OCI-LY7 (cell line): ENCODE results near the gene LDLRAD4. TPM values are rescaled to one million over a fixed set of nuclear protein-coding genes. Genes with fewer than 3 reads are reported as not detected.

Source experiments
- BruUV-seq: library from RNA; stranded (reverse); fragments of 400-500 nt; replicated peaks from 2 replicates; lab custom pipeline; 2021; lab: Mats Ljungman, UMichigan
- CTCF ChIA-PET: fragments of 300-600 bp; sonication (Branson Sonifier 250); formaldehyde crosslinking; loops from one replicate; lab custom pipeline; 2022; ENCODE audit warnings: antibody characterized with exemption; ENCODE audit not compliant: unreplicated experiment; lab: Charles Lee
- POLR2A ChIA-PET: fragments of 300-600 bp; sonication (Branson Sonifier 250); formaldehyde crosslinking; loops from one replicate; lab custom pipeline; 2022; ENCODE audit warnings: antibody characterized with exemption; lab: Charles Lee
- DNase-seq: peaks from one replicate; pipeline ENCODE4 v3.0.0-alpha.2; 2015; ENCODE audit warnings: low spot score
- H2AFZ ChIP-seq: fragments of 200-600 bp; sonication (generic), shearing (Covaris generic); 2 replicates; pipeline ENCODE4 v1.6.1; 2014; ENCODE audit warnings: mild to moderate bottlenecking, antibody characterized with exemption, low read length, moderate library complexity
- H3K27ac ChIP-seq: fragments of 200-600 bp; sonication (generic); 2 replicates; pipeline ENCODE4 v1.5.1; 2014; ENCODE audit warnings: mixed run types, low read depth, mild to moderate bottlenecking, moderate library complexity, low read length, inconsistent platforms; ENCODE audit not compliant: poor library complexity, severe bottlenecking
- H3K36me3 ChIP-seq: fragments of 200-600 bp; sonication (generic); 2 replicates; pipeline ENCODE4 v1.6.1; 2014; ENCODE audit warnings: mild to moderate bottlenecking, antibody characterized with exemption, low read length, moderate library complexity, mixed read lengths; ENCODE audit not compliant: insufficient read depth
- H3K4me1 ChIP-seq: fragments of 200-600 bp; sonication (generic); 2 replicates; pipeline ENCODE4 v1.5.1; 2014; ENCODE audit warnings: mild to moderate bottlenecking, low read length; ENCODE audit not compliant: insufficient read depth, poor library complexity, severe bottlenecking
- H3K4me2 ChIP-seq: fragments of 200-600 bp; sonication (generic); 2 replicates; pipeline ENCODE4 v1.6.1; 2014; ENCODE audit warnings: mild to moderate bottlenecking, low read length
- H3K4me3 ChIP-seq: fragments of 200-600 bp; sonication (generic); 2 replicates; pipeline ENCODE4 v1.5.1; 2014; ENCODE audit warnings: mild to moderate bottlenecking, low read depth, low read length; ENCODE audit not compliant: poor library complexity, severe bottlenecking
- H3K79me2 ChIP-seq: fragments of 200-600 bp; sonication (generic); 2 replicates; pipeline ENCODE4 v1.6.1; 2016; ENCODE audit warnings: low read depth, mild to moderate bottlenecking, low read length, moderate library complexity, mixed read lengths; ENCODE audit not compliant: insufficient read depth
- H3K9me2 ChIP-seq: fragments of 200-600 bp; sonication (generic); 2 replicates; pipeline ENCODE4 v1.6.1; 2016; ENCODE audit warnings: mild to moderate bottlenecking, low read length, mixed read lengths; ENCODE audit not compliant: insufficient read depth
- H3K9me3 ChIP-seq: fragments of 200-600 bp; sonication (generic); 2 replicates; pipeline ENCODE4 v1.6.1; 2014; ENCODE audit warnings: mild to moderate bottlenecking, mixed run types, low read length, mixed read lengths
- H4K20me1 ChIP-seq: fragments of 200-600 bp; sonication (generic); 2 replicates; pipeline ENCODE4 v1.6.1; 2014; ENCODE audit warnings: mild to moderate bottlenecking, antibody characterized with exemption, low read length, moderate library complexity, mixed read lengths; ENCODE audit not compliant: insufficient read depth
- CTCF ChIP-seq: fragments of 200-600 bp; sonication (generic); conservative IDR thresholded peaks from 2 replicates; pipeline ENCODE4 v1.5.1; 2014; ENCODE audit warnings: mild to moderate bottlenecking, antibody characterized with exemption, low read length, moderate library complexity, mixed read lengths
- EZH2phosphoT487 ChIP-seq: fragments of 200-600 bp; sonication (generic); IDR thresholded peaks from 2 replicates; pipeline ENCODE4 v1.6.1; 2018; ENCODE audit warnings: low read depth, borderline replicate concordance, mild to moderate bottlenecking, mixed run types, antibody characterized with exemption, low read length, moderate library complexity, mixed read lengths
- intact Hi-C: fragments of 100-400 bp; cut with micrococcal nuclease; formaldehyde crosslinking; loops from one replicate; pipeline ENCODE4 v1.10.0; 2022; ENCODE audit not compliant: unreplicated experiment
- total RNA-seq, 2 experiments: library from RNA; depleted of rRNA in 1 of 2; stranded (reverse); fragments of >200 nt in 1 of 2; shearing (Covaris generic) in 1 of 2; gene quantifications; 2 replicates each; pipeline ENCODE4 v1.2.3, GENCODE V29; 2014 to 2022

LDLRAD4 gene
- total RNA-seq, 2 experiments from 2014 or later = 26.2 to 43.8 TPM

GRCh38 chr18:13268158-13269012 is 49.8 kb downstream of the LDLRAD4 start:
- ChIA-PET CTCF (no interaction called here), POLR2A (interaction anchor here (0.5 kb wide), 1 partner anchor 1097 kb away, joined by 3 read pairs; no protein-coding TSS in a partner anchor)
- H3K36me3 ChIP-seq = no peaks in the 10 kb centered on the region
- no peaks in the 10 kb centered on the region for H3K79me2 ChIP-seq
- H4K20me1 ChIP-seq = no peaks in the 10 kb centered on the region
- no peak overlapping the region for H2AFZ ChIP-seq
- no peak overlapping the region for H3K4me2 ChIP-seq
- H3K9me2 ChIP-seq = no peaks in the 10 kb centered on the region
- no peak overlapping the region for H3K27ac ChIP-seq
- intact Hi-C loops = no loop called here
- no peaks in the 10 kb centered on the region for H3K4me1 ChIP-seq
- no TSS peak for BruUV-seq
- no peak overlapping the region for H3K4me3 ChIP-seq
- no peak for TF ChIP-seq EZH2phosphoT487
- TF ChIP-seq CTCF = no peak
- H3K9me3 ChIP-seq = no peaks in the 10 kb centered on the region
- no peak for DNase-seq

- POLR2A ChIA-PET = no interaction called here
- Histone ChIP-seq H3K9me3 (no peaks in the 10 kb centered on the region), H3K9me2 (no peaks in the 10 kb centered on the region), H3K27ac (no peak overlapping the region), H3K4me1 (no peaks in the 10 kb centered on the region), H3K36me3 (no peaks in the 10 kb centered on the region), H3K4me2 (no peak overlapping the region), H4K20me1 (no peaks in the 10 kb centered on the region), H2AFZ (no peak overlapping the region), H3K4me3 (no peak overlapping the region), H3K79me2 (no peaks in the 10 kb centered on the region)
- no TSS peak for BruUV-seq
- intact Hi-C loops = no loop called here
- DNase-seq = no peak
- CTCF ChIA-PET = no interaction called here
- TF ChIP-seq CTCF = no peak
- TF ChIP-seq EZH2phosphoT487 = no peak
These were observed 50.4 kb downstream of the LDLRAD4 start for GRCh38 chr18:13269013-13269280.

GRCh38 chr18:13269521-13270011 is 51.0 kb downstream of the LDLRAD4 start:
- Histone ChIP-seq H3K27ac (no peak overlapping the region), H3K36me3 (no peaks in the 10 kb centered on the region), H3K79me2 (no peaks in the 10 kb centered on the region), H4K20me1 (no peaks in the 10 kb centered on the region), H2AFZ (no peak overlapping the region), H3K9me2 (no peaks in the 10 kb centered on the region), H3K9me3 (no peaks in the 10 kb centered on the region), H3K4me2 (no peak overlapping the region), H3K4me1 (no peaks in the 10 kb centered on the region), H3K4me3 (no peak overlapping the region)
- TF ChIP-seq CTCF (no peak), EZH2phosphoT487 (no peak)
- no TSS peak for BruUV-seq
- ChIA-PET POLR2A (interaction anchor here (0.7 kb wide), 2 partner anchors 89 to 237 kb away, joined by 3 to 4 read pairs; no protein-coding TSS in a partner anchor), CTCF (no interaction called here)
- intact Hi-C loops = no loop called here
- DNase-seq = no peak
